PFSK-1 (cell line): Measurements from ENCODE around the gene CDH8.

ENCODE experiments used
- POLR2AphosphoS5 ChIP-seq: IDR thresholded peaks from 2 replicates; pipeline ENCODE4 v1.6.1; 2012; ENCODE audit warnings: low read depth, mild to moderate bottlenecking, control low read depth, low read length, moderate library complexity
- REST ChIP-seq, 2 experiments: IDR thresholded peaks; 2 replicates each; pipeline versions ENCODE4 v1.6.1 to v1.8.0; 2011 to 2012; ENCODE audit warnings: low read depth in 2 of 2, low read length in 2 of 2, control low read depth in 1 of 2, inconsistent platforms in 1 of 2, mild to moderate bottlenecking in 1 of 2, moderate library complexity in 1 of 2; ENCODE audit not compliant: insufficient read depth in 1 of 2
- SIN3A ChIP-seq: IDR thresholded peaks from 2 replicates; pipeline ENCODE4 v1.6.1; 2012; ENCODE audit warnings: mild to moderate bottlenecking, low read length, moderate library complexity, borderline replicate concordance; ENCODE audit not compliant: insufficient read depth
- TAF1 ChIP-seq: IDR thresholded peaks from 2 replicates; pipeline ENCODE4 v1.6.1; 2012; ENCODE audit warnings: low read length, control low read depth, borderline replicate concordance; ENCODE audit not compliant: insufficient read depth

DNA sequence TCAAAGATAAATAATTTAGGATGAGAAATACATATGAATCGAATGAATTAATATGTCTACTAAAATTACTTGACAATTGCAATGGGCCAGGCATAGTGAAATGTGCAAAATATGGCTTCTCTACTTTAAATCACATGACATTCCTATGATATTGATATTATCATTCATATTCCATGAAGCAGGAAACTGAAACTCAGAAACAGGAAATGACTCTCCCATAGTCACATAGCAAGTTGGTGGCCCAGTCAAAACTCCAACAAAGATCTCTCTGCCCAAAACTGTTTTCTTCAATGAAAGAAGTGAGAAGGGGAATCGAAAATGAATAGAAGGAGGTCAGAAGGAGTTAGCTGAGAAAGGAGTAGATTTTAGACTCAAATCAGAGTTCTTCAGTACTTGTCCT lies 272.2 kb downstream of the CDH8 start:
- TF ChIP-seq TAF1 (no peak), POLR2AphosphoS5 (no peak), REST (IDR thresholded peaks at IDR 0.05; ENCODE audit: insufficient read depth in 1 of 2, low read depth in 2 of 2, low read length in 2 of 2) (no peak), SIN3A (no peak)
